ENCODE measurements around the gene KLHL25.

The KLHL25 gene

GRCh38 chr15:85746641-85747040 is 48.1 kb downstream of the KLHL25 start:
- no peak for DNase-seq

DNA sequence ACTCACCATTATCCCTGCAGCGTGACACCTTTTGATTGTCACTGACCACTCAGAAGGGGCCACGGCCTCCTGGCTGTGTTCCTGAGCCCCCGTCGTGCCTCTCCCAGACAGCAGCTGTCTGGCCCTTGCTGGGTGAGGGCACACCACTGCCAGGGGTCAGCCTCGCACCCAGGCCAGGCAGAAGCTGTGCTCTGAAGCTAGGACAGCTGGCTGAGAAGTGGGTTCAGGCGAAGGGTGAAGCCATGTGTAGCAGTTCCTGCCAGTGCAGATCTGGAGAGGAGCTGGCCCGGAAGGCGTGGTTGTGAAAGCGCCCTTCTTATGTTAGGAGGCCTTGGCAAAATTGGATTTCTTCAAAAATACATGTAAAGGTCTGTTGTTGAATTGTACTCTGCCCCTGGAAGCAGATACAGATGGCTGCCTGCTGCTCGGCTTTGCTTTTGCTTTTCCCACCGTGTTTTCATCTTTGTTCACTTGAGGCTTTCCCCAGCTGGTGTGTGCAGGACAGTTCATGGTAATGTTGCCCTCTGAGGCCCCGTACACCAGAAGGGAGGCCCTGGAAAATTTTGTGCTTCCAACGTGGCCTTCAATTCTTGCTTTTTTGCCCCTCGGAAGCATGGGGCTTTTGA is 49.1 kb downstream of the KLHL25 start:
- DNase-seq = no peak

DNA sequence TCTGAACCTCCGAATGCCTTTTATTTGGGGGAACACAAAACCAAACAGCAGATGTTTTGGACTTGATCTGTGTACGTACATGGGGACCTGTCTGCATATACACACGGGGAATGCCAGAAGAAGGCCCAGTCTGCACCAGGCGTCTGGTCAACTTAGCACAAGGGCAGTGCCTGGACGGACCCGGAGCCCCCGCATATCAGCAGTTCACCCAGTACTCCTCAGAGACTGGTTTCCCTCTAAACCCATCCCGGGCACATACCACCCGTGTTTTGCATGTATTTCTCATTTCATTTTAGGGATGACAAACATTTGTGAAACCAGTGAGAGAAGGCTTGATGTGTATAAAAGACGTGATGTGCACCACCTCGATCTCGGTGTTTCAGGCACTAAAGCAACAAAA is 49.7 kb downstream of the KLHL25 start:
- DNase-seq = no peak

DNA sequence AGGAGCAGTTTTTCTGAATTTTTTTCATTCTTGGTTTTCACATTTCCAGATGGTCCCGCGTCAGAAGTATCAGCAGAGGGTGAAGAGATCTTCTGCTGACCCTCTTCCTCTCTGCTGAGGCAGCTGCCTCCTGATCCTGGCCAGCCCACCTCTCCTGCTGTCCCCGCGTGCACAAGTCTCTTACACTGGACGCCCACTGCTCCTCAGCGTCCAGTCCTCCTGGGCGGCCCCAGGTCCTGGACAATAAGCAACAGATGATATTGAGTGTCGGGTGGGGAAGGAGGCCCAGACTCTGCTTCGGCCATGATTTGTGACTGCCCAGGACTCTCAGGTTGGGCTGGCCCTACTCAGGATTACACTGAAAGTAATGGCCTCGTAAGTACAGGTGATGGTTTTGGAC is 50.1 kb downstream of the KLHL25 start:
- no peak for DNase-seq

DNA sequence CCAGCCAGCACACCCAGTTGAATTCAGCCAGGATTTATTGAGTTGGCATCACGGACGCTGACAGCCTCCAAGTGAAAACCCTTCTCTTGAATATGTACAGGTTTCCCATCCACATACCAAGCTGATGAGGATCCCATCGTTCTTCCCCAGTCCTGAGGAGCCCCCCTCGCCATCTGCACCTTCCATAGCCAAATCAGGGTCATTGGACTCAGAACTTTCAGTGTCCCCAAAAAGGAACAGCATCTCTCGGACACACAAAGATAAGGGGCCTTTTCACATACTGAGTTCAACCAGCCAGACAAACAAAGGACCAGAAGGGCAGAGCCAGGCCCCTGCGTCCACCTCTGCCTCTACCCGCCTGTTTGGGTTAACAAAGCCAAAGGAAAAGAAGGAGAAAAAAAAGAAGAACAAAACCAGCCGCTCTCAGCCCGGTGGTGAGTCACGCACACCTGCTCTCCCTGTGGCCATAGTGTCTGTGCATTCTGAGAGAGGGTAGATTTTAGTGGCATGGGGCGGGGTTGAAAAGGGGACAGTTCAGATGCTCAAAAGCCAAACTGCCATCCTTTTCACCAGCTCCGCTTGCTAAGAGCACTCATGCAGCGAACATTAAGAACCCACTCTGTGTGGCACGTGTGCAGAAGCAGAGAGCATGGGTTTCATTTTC is 51.2 kb downstream of the KLHL25 start:
- DNase-seq = no peak

- DNase-seq = no peak
Observed at GRCh38 chr15:85742186-85742821, 52.4 kb downstream of the KLHL25 start.

GRCh38 chr15:85741662-85742061 is 53.1 kb downstream of the KLHL25 start:
- no peak for DNase-seq

DNA sequence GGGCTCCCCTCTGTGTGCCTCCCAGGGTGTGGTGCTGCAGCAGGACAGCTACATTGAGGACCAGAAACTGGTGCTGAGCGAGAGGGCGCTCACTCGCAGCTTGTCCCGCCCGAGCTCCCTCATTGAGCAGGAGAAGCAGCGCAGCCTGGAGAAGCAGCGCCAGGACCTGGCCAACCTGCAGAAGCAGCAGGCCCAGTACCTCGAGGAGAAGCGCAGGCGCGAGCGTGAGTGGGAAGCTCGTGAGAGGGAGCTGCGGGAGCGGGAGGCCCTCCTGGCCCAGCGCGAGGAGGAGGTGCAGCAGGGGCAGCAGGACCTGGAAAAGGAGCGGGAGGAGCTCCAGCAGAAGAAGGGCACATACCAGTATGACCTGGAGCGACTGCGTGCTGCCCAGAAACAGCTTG is 53.7 kb downstream of the KLHL25 start:
- no peak for DNase-seq

DNA sequence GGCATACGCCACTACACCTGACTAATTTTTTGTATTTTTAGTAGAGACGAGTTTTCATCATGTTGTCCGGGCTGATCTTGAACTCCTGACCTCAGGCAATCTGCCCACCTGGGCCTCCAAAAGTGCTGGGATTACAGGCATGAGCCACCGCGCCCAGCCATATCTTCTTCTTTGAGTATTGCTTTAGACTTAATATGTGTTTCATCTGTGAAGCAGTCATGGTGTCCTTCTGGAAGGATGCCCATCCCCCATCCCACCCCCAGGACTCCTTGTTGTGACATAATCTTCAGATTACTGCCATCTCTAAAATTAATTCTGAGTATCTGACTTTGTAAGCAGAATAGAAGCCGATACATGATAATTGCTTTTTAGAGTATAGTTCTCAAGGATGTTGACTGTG is 57.7 kb downstream of the KLHL25 start:
- no peak for DNase-seq

GRCh38 chr15:85733416-85733815 is 61.3 kb downstream of the KLHL25 start:
- no peak for DNase-seq

DNA sequence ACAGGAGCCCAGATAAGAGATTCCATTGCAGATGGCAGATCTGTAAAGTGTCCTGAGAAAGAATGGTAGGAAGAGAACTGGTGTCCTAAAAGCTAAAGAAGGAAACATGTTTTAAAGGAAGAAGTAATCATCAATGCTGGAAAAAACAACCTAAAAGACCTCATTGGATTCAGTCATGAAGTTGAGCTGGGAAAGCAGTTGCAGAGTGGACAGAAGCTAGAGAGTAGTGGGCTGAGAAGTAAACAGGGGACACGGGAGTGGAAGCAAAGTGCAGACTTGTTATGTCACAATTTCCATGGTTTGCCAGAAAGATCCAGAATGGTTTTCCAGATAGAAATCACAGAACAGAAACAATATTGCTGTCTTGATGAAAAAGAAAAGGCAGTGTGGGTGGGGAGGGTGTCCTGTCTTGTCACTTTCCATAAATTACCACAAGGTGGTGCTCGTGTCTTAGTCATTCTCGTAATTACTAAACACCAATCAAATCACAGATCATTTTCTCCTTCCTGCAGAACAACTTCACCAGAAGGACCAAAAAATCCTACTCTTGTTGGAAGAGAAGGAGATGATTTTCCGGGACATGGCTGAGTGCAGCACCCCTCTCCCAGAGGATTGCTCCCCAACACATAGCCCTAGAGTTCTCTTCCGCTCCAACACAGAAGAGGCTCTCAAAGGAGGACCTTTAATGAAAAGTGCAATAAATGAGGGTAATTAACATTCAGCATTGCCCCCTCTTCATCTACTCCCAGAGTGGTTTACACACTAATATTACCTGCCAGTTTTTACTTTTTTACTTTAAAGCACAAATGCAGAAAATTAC is 64.5 kb downstream of the KLHL25 start:
- no peak for DNase-seq

GRCh38 chr15:85727068-85727467 is 67.7 kb downstream of the KLHL25 start:
- DNase-seq = no peak

DNA sequence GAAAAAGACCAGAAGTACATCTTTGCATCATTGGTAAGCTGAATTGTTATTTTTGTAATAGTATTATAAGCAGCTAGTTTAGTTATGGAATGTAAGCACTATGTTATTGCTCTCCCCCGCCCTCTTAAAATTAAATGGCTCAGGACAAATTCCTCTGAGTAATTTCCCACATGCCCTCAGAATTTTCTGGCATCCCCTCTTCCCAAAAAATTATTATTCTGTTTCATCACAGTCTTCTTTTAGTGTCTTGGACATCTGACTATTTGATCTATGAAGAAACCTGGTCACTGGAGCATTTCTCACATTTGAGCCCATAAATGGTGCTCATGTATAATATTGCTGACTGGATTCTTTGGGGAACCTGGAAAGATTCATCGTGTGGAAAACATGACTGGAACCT is 68.3 kb downstream of the KLHL25 start:
- DNase-seq = no peak

DNA sequence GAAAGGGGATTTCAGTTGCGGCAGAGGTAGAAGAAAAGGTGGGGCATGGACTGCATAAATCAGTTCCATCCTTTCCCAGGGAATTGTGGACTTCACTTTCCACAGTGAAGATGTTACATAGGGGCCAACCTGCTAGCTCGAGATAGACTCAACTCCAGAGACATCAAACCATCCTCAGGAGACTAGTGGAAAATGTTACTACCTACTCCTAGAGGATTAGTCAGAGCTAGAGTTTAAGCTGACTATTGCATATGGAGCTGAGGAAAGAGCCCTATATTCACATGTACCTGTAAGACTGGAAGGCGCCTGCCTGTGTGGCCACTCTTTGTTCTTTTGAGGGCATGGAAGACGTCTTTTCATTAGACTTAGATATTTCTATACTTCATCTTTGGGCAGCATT is 69.2 kb downstream of the KLHL25 start:
- DNase-seq = no peak

GRCh38 chr15:85725019-85725418 is 69.7 kb downstream of the KLHL25 start:
- DNase-seq = no peak

GRCh38 chr15:85723960-85724945 is 70.5 kb downstream of the KLHL25 start:
- DNase-seq = no peak

DNA sequence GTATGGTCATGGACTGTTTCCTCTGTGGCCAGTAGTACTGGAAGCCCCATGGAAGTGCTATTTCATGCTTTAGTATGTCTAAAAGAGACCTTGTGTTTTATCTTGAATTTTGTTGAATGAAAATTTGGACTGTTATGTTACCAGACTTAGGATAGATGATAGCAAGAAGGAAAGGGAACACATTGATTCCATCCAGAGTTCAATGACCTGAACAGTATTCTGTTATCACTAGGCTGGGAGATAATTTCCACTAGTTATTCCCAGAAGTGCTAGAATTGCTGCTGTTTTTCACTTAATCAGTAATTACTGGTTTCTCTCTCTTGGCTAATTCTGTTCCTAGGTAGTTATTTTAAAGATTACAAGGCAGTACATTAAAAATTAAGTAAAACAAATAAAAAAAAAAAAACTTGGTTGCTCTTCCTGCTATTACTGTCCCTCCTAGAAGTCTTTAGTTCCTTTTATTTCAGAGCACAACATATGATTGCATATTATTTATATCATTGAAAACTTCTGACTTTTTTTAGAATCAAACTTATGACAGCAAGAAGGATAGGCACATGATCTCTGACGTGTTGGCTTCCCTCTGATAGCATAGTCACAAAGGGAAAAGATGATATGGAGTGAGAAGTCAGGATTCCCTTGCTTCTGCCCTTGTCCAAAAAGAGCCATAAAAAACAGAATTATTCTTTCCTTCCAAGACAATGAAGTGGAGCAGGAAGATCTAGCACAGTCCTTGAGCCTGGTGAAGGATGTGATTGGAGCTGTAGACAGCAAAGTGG is 72.2 kb downstream of the KLHL25 start:
- DNase-seq = no peak

- DNase-seq = no peak
Observed at GRCh38 chr15:85718981-85719380, 75.7 kb downstream of the KLHL25 start.

GRCh38 chr15:85718271-85718971 is 76.3 kb downstream of the KLHL25 start:
- DNase-seq = no peak

DNA sequence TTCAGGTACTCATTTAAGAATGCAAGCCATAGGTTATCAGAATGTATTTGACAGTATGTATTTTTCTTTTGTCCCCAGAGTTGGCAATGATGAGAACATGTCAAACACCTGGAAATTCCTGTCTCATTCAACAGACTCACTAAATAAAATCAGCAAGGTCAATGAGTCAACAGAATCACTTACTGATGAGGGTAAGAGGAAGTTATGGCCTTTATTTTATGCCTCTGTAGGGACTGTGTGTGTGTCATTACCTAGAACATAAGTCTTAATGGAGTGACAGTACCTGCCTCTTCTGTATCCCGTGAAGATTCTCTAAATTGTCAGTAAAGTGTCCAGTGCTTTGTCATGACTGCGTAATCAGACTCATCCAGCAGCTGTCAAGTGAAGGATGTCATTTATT is 77.5 kb downstream of the KLHL25 start:
- no peak for DNase-seq

GRCh38 chr15:85716261-85716660 is 78.5 kb downstream of the KLHL25 start:
- no peak for DNase-seq

Measured in effector CD8-positive, alpha-beta T cell (primary cell).